Right lobe of liver (tissue), 6 donors: ENCODE data around the gene MYH15. TPM values are rescaled to one million over a fixed set of nuclear protein-coding genes. Genes with fewer than 3 reads are reported as not detected.

Experiments used
- ATAC-seq, 4 donors: fragments of 200-7000 bp; cut with Tn5 transposase; one replicate each; pipeline ENCODE4 v1.9.1; 2020; ENCODE audit warnings: mild to moderate bottlenecking in 4 of 4, moderate library complexity in 4 of 4
- DNase-seq, 3 donors: peaks; one replicate each; pipeline ENCODE4 v3.0.0-alpha.2; 2020
- H3K27ac ChIP-seq, 3 donors: fragments of 200-600 bp; one replicate each; pipeline ENCODE4 v1.8.0; 2022
- H3K27me3 ChIP-seq, 2 donors: fragments of 200-600 bp; one replicate each; pipeline ENCODE4 v1.8.0; 2022
- H3K36me3 ChIP-seq, 4 donors: fragments of 200-600 bp; sonication (generic) in 1 of 4; one replicate each; pipeline versions ENCODE4 v1.5.1 to v1.8.0; 2017 to 2022; ENCODE audit warnings: control low read depth in 1 of 4
- H3K4me1 ChIP-seq, 4 donors: fragments of 200-600 bp; sonication (generic) in 1 of 4; one replicate each; pipeline versions ENCODE4 v1.5.1 to v1.8.0; 2017 to 2022; ENCODE audit warnings: control low read depth in 1 of 4
- H3K4me3 ChIP-seq, 3 donors: fragments of 200-600 bp; one replicate each; pipeline ENCODE4 v1.8.0; 2022
- H3K9me3 ChIP-seq, 4 donors: fragments of 200-600 bp; sonication (generic) in 1 of 4; one replicate each; pipeline versions ENCODE4 v1.5.1 to v1.8.0; 2017 to 2022; ENCODE audit warnings: control low read depth in 1 of 4
- CTCF ChIP-seq, 4 donors: fragments of 200-600 bp in 3 of 4; fragments of 450-650 bp in 1 of 4; IDR thresholded peaks; one replicate each; pipeline versions ENCODE4 v1.5.1 to v1.8.0; 2016 to 2022; ENCODE audit warnings: antibody characterized with exemption in 4 of 4, mild to moderate bottlenecking in 2 of 4
- POLR2A ChIP-seq: fragments of 450-650 bp; IDR thresholded peaks from one replicate; pipeline ENCODE4 v1.6.1; 2017; ENCODE audit warnings: antibody characterized with exemption, mild to moderate bottlenecking
- WGBS: methylation state at CpG from one replicate; pipeline ENCODE4 v1.1.6; 2018; ENCODE audit warnings: low coverage, low lambda C conversion rate; ENCODE audit not compliant: insufficient coverage; ENCODE audit errors: missing lambda C conversion rate; 5-methylcytosine and 5-hydroxymethylcytosine counted together
- intact Hi-C, 2 donors: fragments of 100-400 bp; cut with DNase I; formaldehyde crosslinking; loops; one replicate each; pipeline versions ENCODE4 v1.11.2 to v1.14.1; 2022
- total RNA-seq, 6 experiments: library from RNA; depleted of rRNA in 2 of 6; stranded (reverse); fragments of >200 nt in 2 of 6; fragmentation: NEBNext Ultra II Directional in 3 of 6; extraction: Animal tissue kit (Norgen Biotek cat#: 25700) in 3 of 6; gene quantifications; one replicate each; pipeline versions ENCODE4 v1.1.0 to v1.2.4, GENCODE V29; 2016 to 2023
- donor health status: DM: no; HTN: yes; CAD: no.
- donor health status: DM: no; HTN: no; CAD: no.
- donor health status: DM: no; HTN: no; CAD: no.
- donor health status: DM: no; HTN: yes; CAD: no.
- donor health status: DM: no; HTN: yes; CAD: no.

The MYH15 gene
- total RNA-seq, 6 experiments from 2014 or later: not detected

GRCh38 chr3:108437439-108437838 is 73.0 kb downstream of the MYH15 start:
- Histone ChIP-seq H3K4me1 (no peaks in the 10 kb centered on the region), H3K27ac (no peak overlapping the region), H3K4me3 (no peak overlapping the region), H3K36me3 (no peaks in the 10 kb centered on the region), H3K9me3 (no peaks in the 10 kb centered on the region), H3K27me3 (no peaks in the 10 kb centered on the region)
- ATAC-seq (no peak), DNase-seq (no peak)
- intact Hi-C loops: no loop called here
- TF ChIP-seq CTCF (IDR thresholded peaks at IDR 0.05): peak in 1 of 4 donors; percentile 8
- TF ChIP-seq POLR2A: no peak
- 43% methylated on average over 3 of the region's 3 CpGs for WGBS

DNA sequence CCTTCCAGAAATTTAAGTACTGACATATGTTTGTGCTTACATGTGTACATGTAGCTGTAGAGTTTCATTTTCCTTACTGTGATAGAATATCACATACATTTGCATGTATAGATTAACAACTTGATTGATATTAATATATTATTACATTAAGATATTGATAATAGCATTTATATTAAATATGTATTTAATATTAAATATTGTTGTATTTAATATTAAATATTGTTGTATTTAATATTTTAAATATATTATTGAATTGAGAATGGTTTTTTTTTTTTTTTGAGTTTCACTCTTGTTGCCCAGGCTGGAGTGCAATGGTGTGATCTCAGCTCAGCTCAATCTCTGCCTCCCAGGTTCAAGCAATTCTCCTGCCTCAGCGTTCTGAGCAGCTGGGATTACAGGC is 76.5 kb downstream of the MYH15 start:
- Histone ChIP-seq H3K4me1 (no peaks in the 10 kb centered on the region), H3K9me3 (no peaks in the 10 kb centered on the region), H3K4me3 (no peak overlapping the region), H3K27me3 (no peaks in the 10 kb centered on the region), H3K36me3 (no peaks in the 10 kb centered on the region), H3K27ac (no peak overlapping the region)
- 38% methylated on average over 1 of the region's 1 CpG for WGBS
- no peak for ATAC-seq
- TF ChIP-seq CTCF (IDR thresholded peaks at IDR 0.05) (no peak), POLR2A (no peak)
- intact Hi-C loops: no loop called here
- no peak for DNase-seq

DNA sequence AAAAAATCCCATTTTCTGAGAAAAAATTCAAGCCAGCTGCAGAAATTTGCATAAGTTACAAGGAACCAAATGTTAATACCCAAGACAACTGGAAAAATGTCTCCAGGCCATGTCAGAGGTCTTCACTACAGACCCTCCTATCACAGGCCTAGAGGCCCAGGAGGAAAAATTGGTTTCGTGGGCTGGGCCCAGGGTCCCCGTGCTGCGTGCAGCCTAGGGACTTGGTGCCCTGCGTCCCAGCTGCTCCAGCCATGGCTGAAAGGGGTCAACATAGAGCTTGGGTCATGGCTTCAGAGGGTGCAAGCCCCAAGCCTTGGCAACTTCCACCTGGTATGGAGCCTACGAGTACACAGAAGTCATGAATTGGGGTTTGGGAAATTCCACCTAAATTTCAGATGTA is 78.0 kb downstream of the MYH15 start:
- no peak for TF ChIP-seq POLR2A
- TF ChIP-seq CTCF (IDR thresholded peaks at IDR 0.05): no peak
- H3K27ac ChIP-seq: no peak overlapping the region
- H3K36me3 ChIP-seq: no peaks in the 10 kb centered on the region
- intact Hi-C loops: no loop called here
- DNase-seq (no peak), ATAC-seq (no peak)
- WGBS: 82% methylated on average over 3 of the region's 5 CpGs
- H3K4me1 ChIP-seq: no peaks in the 10 kb centered on the region
- H3K27me3 ChIP-seq: no peaks in the 10 kb centered on the region
- H3K9me3 ChIP-seq: no peaks in the 10 kb centered on the region
- H3K4me3 ChIP-seq: no peak overlapping the region

GRCh38 chr3:108430540-108430939 is 79.9 kb downstream of the MYH15 start:
- H3K4me1 ChIP-seq: no peaks in the 10 kb centered on the region
- intact Hi-C loops: no loop called here
- H3K27me3 ChIP-seq: no peaks in the 10 kb centered on the region
- 100% methylated on average over 1 of the region's 1 CpG for WGBS
- DNase-seq (no peak), ATAC-seq (no peak)
- no peaks in the 10 kb centered on the region for H3K9me3 ChIP-seq
- no peaks in the 10 kb centered on the region for H3K36me3 ChIP-seq
- H3K4me3 ChIP-seq: no peak overlapping the region
- TF ChIP-seq CTCF (IDR thresholded peaks at IDR 0.05) (no peak), POLR2A (no peak)
- H3K27ac ChIP-seq: no peak overlapping the region

- 41% methylated on average over 3 of the region's 3 CpGs for WGBS
- H3K27me3 ChIP-seq: no peaks in the 10 kb centered on the region
- no peak for TF ChIP-seq CTCF (IDR thresholded peaks at IDR 0.05)
- TF ChIP-seq POLR2A: no peak
- intact Hi-C loops: no loop called here
- no peak for ATAC-seq
- H3K4me3 ChIP-seq: no peak overlapping the region
- no peaks in the 10 kb centered on the region for H3K9me3 ChIP-seq
- H3K27ac ChIP-seq: no peak overlapping the region
- DNase-seq: no peak
- no peaks in the 10 kb centered on the region for H3K36me3 ChIP-seq
- no peaks in the 10 kb centered on the region for H3K4me1 ChIP-seq
Measured at GRCh38 chr3:108428586-108428985, 81.8 kb downstream of the MYH15 start.
